Sigmoid colon (tissue), 7 donors: ENCODE measurements around the gene MAD1L1. TPM values are rescaled to one million over a fixed set of nuclear protein-coding genes. Genes with fewer than 3 reads are reported as not detected.

Experiments used
- DNase-seq: peaks from one replicate; pipeline ENCODE4 v3.0.0-alpha.2; 2019
- H3K27ac ChIP-seq, 4 donors: fragments of 200-600 bp; sonication (generic); one replicate each; pipeline ENCODE4 v1.5.1; 2016 to 2019; ENCODE audit warnings: mild to moderate bottlenecking in 1 of 4
- H3K27me3 ChIP-seq, 3 donors: fragments of 200-600 bp; sonication (generic); one replicate each; pipeline ENCODE4 v1.5.1; 2019; ENCODE audit warnings: mild to moderate bottlenecking in 1 of 3
- H3K36me3 ChIP-seq, 4 donors: fragments of 200-600 bp; sonication (generic); one replicate each; pipeline ENCODE4 v1.5.1; 2016 to 2019
- H3K4me1 ChIP-seq, 4 donors: fragments of 200-600 bp; sonication (generic); one replicate each; pipeline ENCODE4 v1.5.1; 2017 to 2019
- H3K4me3 ChIP-seq, 4 donors: fragments of 200-600 bp; sonication (generic); one replicate each; pipeline ENCODE4 v1.5.1; 2017 to 2019; ENCODE audit warnings: mild to moderate bottlenecking in 2 of 4, moderate library complexity in 1 of 4
- H3K9me3 ChIP-seq, 4 donors: fragments of 200-600 bp in 3 of 4; sonication (generic) in 3 of 4; one replicate each; pipeline versions ENCODE4 v1.5.1 to v1.6.1; 2013 to 2019
- EP300 ChIP-seq, 4 donors: sonication (generic); formaldehyde crosslinking; IDR thresholded peaks; one replicate each; pipeline ENCODE4 v1.6.1; 2017; ENCODE audit warnings: antibody characterized with exemption in 4 of 4
- POLR2A ChIP-seq, 2 donors: fragments of 450-650 bp; IDR thresholded peaks; one replicate each; pipeline ENCODE4 v1.6.1; 2016; ENCODE audit warnings: antibody characterized with exemption in 2 of 2, mild to moderate bottlenecking in 2 of 2, moderate library complexity in 2 of 2
- POLR2AphosphoS5 ChIP-seq, 4 donors: sonication (generic); formaldehyde crosslinking; IDR thresholded peaks; one replicate each; pipeline ENCODE4 v1.6.1; 2017; ENCODE audit warnings: antibody characterized with exemption in 4 of 4
- whole genome bisulfite sequencing, 2 donors: extraction: QIAGEN DNeasy Blood & Tissue Kit; methylation state at CpG; one replicate each; pipeline ENCODE4 v1.1.7; 2013; 5-methylcytosine and 5-hydroxymethylcytosine counted together
- intact Hi-C: fragments of 100-400 bp; cut with DNase I; formaldehyde crosslinking; loops from one replicate; pipeline ENCODE4 v1.15.1; 2023
- polyA plus RNA-seq, 3 donors: library from polyadenylated mRNA; stranded (reverse); fragments of 200-250 nt; gene quantifications; one replicate each; pipeline ENCODE4 v1.2.3, GENCODE V29; 2013
- total RNA-seq, 4 donors: library from RNA; depleted of rRNA; stranded (reverse); fragments of >200 nt; gene quantifications; one replicate each; pipeline ENCODE4 v1.1.0, GENCODE V29; 2016
- TF ChIP-seq, protein P1 (sequence below), 4 experiments: fragments of 450-650 bp in 3 of 4; fragments of 200-600 bp in 1 of 4; IDR thresholded peaks; one replicate each; pipeline ENCODE4 v1.5.1; 2016 to 2019; ENCODE audit warnings: antibody characterized with exemption in 4 of 4, mild to moderate bottlenecking in 3 of 4, moderate library complexity in 2 of 4
- donor health status: healthy with polysubstance abuse.
- donor health status: Bipolar disorder and iron deficiency.
- donor health status: healthy.

The MAD1L1 gene
- total and polyA plus RNA-seq, 7 donors = 10.2 to 38.4 (median 20.6) TPM

DNA sequence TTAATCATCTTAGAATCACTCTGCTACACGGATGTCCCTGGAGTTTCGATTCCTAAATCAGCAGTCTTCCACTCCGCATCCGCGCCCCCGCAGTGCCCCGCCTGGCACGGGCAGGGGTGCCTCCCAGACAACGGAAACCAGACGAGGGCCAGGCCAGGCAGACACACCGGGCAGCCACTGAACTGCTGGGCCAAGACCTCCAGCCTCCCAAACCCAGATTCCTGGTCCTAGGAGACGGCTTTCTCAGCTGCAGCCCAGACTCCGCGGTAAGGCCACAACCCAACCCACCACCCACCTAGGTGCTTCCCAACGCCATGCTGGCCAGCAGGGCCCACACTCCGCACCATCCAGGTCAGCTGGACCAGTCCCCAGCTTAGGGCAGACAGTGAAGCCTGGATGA is 33.2 kb downstream of the MAD1L1 start:
- Histone ChIP-seq H3K27me3 (no peaks in the 10 kb centered on the region), H3K36me3 (peaks cover 0 to 37% (median 14%) of the 10 kb centered on the region in 4 donors), H3K9me3 (no peaks in the 10 kb centered on the region), H3K27ac (no peak overlapping the region), H3K4me3 (no peak overlapping the region), H3K4me1 (peaks cover 0 to 28% (median 24%) of the 10 kb centered on the region in 4 donors)
- 96 to 97% methylated on average over 16 of the region's 16 CpGs for WGBS, 2 donors
- DNase-seq = no peak
- no peak for TF ChIP-seq EP300 (IDR thresholded peaks at IDR 0.05)
- no peak for TF ChIP-seq POLR2A (IDR thresholded peaks at IDR 0.05)
- TF ChIP-seq, protein P1, sequence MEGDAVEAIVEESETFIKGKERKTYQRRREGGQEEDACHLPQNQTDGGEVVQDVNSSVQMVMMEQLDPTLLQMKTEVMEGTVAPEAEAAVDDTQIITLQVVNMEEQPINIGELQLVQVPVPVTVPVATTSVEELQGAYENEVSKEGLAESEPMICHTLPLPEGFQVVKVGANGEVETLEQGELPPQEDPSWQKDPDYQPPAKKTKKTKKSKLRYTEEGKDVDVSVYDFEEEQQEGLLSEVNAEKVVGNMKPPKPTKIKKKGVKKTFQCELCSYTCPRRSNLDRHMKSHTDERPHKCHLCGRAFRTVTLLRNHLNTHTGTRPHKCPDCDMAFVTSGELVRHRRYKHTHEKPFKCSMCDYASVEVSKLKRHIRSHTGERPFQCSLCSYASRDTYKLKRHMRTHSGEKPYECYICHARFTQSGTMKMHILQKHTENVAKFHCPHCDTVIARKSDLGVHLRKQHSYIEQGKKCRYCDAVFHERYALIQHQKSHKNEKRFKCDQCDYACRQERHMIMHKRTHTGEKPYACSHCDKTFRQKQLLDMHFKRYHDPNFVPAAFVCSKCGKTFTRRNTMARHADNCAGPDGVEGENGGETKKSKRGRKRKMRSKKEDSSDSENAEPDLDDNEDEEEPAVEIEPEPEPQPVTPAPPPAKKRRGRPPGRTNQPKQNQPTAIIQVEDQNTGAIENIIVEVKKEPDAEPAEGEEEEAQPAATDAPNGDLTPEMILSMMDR (IDR thresholded peaks at IDR 0.05) = no peak
- no peak for TF ChIP-seq POLR2AphosphoS5 (IDR thresholded peaks at IDR 0.05)
- intact Hi-C loops = no loop called here

DNA sequence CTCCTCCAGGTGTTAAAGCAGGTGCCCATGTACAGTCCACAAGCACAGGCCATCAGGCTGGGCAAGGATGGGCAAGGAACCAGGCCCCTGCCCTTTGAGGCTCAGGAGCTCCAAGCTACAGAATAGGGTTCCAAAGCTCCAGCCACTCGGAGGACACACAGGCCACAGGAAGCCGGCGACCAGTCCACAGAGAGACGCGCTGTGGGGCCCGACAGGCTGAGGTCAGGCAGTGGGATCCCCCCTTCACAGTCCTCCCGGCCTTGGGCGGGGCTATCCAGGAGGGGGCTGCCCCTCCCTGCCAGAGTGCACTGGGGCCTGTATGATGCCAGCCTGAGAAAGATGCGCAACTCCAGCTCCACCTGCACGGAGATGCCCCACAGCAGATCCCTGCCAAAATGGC is 34.0 kb downstream of the MAD1L1 start:
- no peaks in the 10 kb centered on the region for H3K27me3 ChIP-seq
- 93% methylated on average over 10 of the region's 10 CpGs for WGBS, 2 donors
- no peaks in the 10 kb centered on the region for H3K9me3 ChIP-seq
- H3K4me1 ChIP-seq = peaks cover 0 to 20% (median 17%) of the 10 kb centered on the region in 4 donors
- no peak overlapping the region for H3K27ac ChIP-seq
- no peak for DNase-seq
- peaks cover 0 to 37% (median 14%) of the 10 kb centered on the region in 4 donors for H3K36me3 ChIP-seq
- TF ChIP-seq POLR2A (IDR thresholded peaks at IDR 0.05) = no peak
- TF ChIP-seq, protein P1 (IDR thresholded peaks at IDR 0.05) = no peak
- TF ChIP-seq POLR2AphosphoS5 (IDR thresholded peaks at IDR 0.05) = no peak
- no peak for TF ChIP-seq EP300 (IDR thresholded peaks at IDR 0.05)
- intact Hi-C loops = no loop called here
- H3K4me3 ChIP-seq = no peak overlapping the region

DNA sequence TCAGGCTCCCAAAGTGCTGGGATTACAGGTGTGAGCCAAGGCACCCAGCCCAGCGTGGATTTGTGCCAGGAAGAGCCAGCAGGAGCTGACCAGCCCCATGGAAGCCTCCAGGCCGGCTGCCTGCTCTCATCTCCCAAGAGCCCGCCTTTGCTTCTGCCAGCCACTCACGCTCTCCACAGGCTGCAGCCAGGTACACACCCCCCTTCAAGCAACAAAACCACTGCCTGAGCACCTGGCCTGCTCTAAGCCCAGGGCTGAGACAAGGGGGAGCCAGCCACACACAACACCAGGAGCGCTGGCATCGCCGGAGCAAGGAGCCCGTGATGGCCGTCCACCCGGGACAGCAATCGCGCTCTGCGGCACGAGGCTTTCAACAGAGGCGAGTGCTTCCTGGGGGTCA is 34.5 kb downstream of the MAD1L1 start:
- no peak for TF ChIP-seq POLR2AphosphoS5 (IDR thresholded peaks at IDR 0.05)
- no peak overlapping the region for H3K4me3 ChIP-seq
- H3K27ac ChIP-seq = no peak overlapping the region
- H3K36me3 ChIP-seq = peaks cover 0 to 37% (median 14%) of the 10 kb centered on the region in 4 donors
- H3K27me3 ChIP-seq = no peaks in the 10 kb centered on the region
- peak; percentile 51 for DNase-seq
- H3K9me3 ChIP-seq = no peaks in the 10 kb centered on the region
- intact Hi-C loops = no loop called here
- 96 to 97% methylated on average over 15 of the region's 15 CpGs for WGBS, 2 donors
- peaks cover 0 to 15% (median 11%) of the 10 kb centered on the region in 4 donors for H3K4me1 ChIP-seq

DNA sequence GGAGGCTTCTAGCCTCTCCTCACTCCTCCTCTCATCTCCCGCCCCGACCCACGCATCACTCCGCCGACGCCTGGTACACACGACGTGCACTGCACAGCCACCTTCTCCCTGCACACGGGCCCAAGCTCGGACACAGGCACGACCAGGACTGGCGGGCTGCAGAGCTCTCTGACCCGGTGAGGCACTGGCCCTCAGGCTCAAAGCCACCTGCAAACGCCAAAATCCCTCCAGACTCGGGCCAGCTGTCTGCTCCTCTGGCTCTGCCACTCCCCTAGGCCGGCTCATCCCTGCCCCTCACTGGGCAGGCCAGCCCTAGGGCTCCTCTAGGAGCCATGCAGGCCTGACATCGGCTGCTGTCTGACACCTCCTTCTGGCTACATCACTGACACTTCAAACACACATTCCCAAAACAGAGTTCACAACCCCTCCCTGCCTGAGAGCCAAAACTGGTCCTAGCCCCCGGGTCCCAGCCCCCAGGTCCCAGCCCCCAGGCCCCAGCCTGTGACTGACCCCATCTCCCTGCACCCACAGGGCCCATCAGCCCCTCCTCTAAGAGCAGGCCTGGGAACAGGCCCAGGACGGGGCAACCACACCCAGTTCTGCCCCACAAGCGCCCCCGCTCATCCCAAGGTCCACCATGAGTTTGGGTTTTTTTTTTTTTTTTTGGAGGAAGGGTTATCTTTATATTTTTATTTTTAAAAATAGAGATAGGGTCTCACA is 35.1 kb downstream of the MAD1L1 start:
- peaks cover 0 to 9% (median 5%) of the 10 kb centered on the region in 4 donors for H3K4me1 ChIP-seq
- peaks cover 0 to 37% (median 14%) of the 10 kb centered on the region in 4 donors for H3K36me3 ChIP-seq
- no peaks in the 10 kb centered on the region for H3K27me3 ChIP-seq
- 91 to 94% methylated on average over 21 of the region's 21 CpGs for WGBS, 2 donors
- no peak for DNase-seq
- H3K27ac ChIP-seq = no peak overlapping the region
- TF ChIP-seq POLR2A (IDR thresholded peaks at IDR 0.05) = no peak
- TF ChIP-seq, protein P1 (IDR thresholded peaks at IDR 0.05) = no peak
- TF ChIP-seq EP300 (IDR thresholded peaks at IDR 0.05) = no peak
- no peak for TF ChIP-seq POLR2AphosphoS5 (IDR thresholded peaks at IDR 0.05)
- intact Hi-C loops = no loop called here
- H3K4me3 ChIP-seq = no peak overlapping the region
- no peaks in the 10 kb centered on the region for H3K9me3 ChIP-seq

DNA sequence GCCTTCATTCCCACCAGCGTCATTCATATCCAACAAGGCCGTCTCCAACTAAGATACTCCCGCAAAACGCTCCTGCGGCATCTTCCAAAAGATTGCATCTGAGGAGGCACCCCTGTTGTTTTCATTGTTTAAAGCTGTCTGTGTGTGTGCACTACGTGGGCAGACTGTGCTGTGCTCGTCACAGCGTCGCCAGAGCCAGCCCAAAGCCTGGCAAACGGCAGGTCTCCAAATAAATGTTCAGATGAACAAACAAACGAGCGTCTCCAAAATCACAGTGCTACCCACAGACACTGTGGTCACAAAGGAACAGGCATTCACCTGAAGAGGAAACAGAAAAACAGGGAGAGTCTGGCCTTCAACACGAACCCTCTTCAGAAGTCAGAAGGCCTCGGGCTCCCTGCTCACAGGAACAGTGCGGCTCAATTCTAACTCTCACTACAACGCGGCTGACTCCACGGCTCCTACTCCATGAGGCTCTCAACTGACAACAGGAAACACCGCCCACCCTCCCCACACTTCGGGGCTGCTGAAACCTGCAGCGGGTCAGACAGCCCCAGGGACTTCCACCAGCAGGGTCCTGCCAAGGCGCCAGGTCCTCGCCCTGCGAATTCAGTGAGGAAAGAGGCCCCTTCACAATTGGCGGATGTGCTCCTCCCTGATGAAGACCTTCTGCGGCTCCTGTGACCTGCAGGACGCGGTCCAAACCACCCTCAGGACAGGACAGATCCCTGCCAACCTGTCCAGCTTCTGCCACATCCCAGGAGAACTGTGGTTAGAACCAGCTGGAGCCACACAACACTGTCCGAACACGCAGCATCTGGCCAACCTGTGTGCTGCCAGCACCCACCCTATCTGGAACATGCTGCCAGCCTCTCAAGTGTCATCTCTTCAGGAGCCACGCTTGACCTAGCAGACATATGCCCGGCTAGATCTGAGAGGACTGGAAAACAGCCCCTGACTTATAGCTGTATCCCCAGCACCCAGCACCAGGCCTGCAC is 36.1 kb downstream of the MAD1L1 start:
- no peak for DNase-seq
- WGBS, 2 donors = 89 to 93% methylated on average over 32 of the region's 32 CpGs
- intact Hi-C loops = no loop called here
- Histone ChIP-seq H3K9me3 (no peaks in the 10 kb centered on the region), H3K36me3 (peaks cover 0 to 37% (median 14%) of the 10 kb centered on the region in 4 donors), H3K27ac (no peak overlapping the region), H3K4me3 (no peak overlapping the region), H3K4me1 (no peaks in the 10 kb centered on the region), H3K27me3 (no peaks in the 10 kb centered on the region)
- TF ChIP-seq EP300 (IDR thresholded peaks at IDR 0.05) (no peak), POLR2AphosphoS5 (IDR thresholded peaks at IDR 0.05) (no peak), POLR2A (IDR thresholded peaks at IDR 0.05) (no peak)
- TF ChIP-seq, protein P1 (IDR thresholded peaks at IDR 0.05) = no peak
